Sigmoid colon (tissue), 4 donors: ENCODE data around the gene ADM2.

Source experiments
- EP300 ChIP-seq, 4 donors: sonication (generic); formaldehyde crosslinking; IDR thresholded peaks; one replicate each; pipeline ENCODE4 v1.6.1; 2017; ENCODE audit warnings: antibody characterized with exemption in 4 of 4
- POLR2A ChIP-seq, 2 donors: fragments of 450-650 bp; IDR thresholded peaks; one replicate each; pipeline ENCODE4 v1.6.1; 2016; ENCODE audit warnings: antibody characterized with exemption in 2 of 2, mild to moderate bottlenecking in 2 of 2, moderate library complexity in 2 of 2
- POLR2AphosphoS5 ChIP-seq, 4 donors: sonication (generic); formaldehyde crosslinking; IDR thresholded peaks; one replicate each; pipeline ENCODE4 v1.6.1; 2017; ENCODE audit warnings: antibody characterized with exemption in 4 of 4
- TF ChIP-seq, protein P1 (sequence below), 4 experiments: fragments of 450-650 bp in 3 of 4; fragments of 200-600 bp in 1 of 4; IDR thresholded peaks; one replicate each; pipeline ENCODE4 v1.5.1; 2016 to 2019; ENCODE audit warnings: antibody characterized with exemption in 4 of 4, mild to moderate bottlenecking in 3 of 4, moderate library complexity in 2 of 4

DNA sequence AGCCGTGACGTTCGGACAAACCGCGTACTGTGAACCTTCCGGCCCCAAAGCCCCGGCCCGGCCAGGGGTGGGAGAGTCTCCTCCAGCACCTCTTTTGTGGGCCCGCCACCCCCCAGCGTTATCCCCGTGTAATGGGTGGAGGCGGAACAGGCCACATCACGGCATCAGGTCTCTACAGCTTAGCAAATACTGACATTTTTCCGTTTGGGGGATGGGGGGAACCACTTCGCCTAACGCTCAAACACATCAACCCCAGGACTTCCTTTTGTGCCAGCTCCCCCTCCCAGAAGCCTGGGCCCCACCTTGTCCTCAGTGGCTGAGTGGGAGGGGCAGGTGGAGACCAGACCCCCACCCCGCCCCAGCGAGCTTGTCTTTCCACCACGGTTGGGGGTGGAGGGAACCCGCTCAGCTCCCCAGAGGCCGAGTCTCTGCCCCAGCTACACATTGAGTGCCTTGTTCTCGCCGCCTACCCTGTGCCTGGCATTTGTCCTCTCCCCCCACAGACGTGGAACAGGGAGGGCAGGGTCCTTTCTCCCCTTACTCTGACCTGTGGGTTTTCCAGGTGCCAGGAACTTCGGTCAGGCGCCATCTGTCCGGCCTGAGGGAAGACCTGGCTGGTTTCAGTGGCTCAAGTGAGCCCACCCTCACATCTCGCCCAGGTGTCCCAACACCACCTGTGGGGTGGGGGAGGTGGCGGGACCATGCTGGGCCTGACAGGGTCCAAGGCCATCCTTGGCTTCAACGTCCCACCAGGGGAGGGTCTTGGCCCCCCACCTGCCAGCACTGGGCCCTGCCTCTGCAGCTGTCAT lies 36.1 kb upstream of the ADM2 start:
- TF ChIP-seq, protein P1, sequence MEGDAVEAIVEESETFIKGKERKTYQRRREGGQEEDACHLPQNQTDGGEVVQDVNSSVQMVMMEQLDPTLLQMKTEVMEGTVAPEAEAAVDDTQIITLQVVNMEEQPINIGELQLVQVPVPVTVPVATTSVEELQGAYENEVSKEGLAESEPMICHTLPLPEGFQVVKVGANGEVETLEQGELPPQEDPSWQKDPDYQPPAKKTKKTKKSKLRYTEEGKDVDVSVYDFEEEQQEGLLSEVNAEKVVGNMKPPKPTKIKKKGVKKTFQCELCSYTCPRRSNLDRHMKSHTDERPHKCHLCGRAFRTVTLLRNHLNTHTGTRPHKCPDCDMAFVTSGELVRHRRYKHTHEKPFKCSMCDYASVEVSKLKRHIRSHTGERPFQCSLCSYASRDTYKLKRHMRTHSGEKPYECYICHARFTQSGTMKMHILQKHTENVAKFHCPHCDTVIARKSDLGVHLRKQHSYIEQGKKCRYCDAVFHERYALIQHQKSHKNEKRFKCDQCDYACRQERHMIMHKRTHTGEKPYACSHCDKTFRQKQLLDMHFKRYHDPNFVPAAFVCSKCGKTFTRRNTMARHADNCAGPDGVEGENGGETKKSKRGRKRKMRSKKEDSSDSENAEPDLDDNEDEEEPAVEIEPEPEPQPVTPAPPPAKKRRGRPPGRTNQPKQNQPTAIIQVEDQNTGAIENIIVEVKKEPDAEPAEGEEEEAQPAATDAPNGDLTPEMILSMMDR (IDR thresholded peaks at IDR 0.05) = no peak
- no peak for TF ChIP-seq POLR2A (IDR thresholded peaks at IDR 0.05)
- TF ChIP-seq EP300 (IDR thresholded peaks at IDR 0.05) = no peak
- TF ChIP-seq POLR2AphosphoS5 (IDR thresholded peaks at IDR 0.05) = no peak
